HepG2 (cell line): ENCODE data around the gene UTRN. TPM values are rescaled to one million over a fixed set of nuclear protein-coding genes. Genes with fewer than 3 reads are reported as not detected.

Experiments
- ATAC-seq: fragments of 200-7000 bp; cut with Tn5 transposase; 3 replicates; pipeline ENCODE4 v1.9.1; 2020; ENCODE audit warnings: mild to moderate bottlenecking, moderate library complexity
- BruUV-seq: library from RNA; stranded (reverse); fragments of 400-500 nt; replicated peaks from 2 replicates; lab custom pipeline; 2021; lab: Mats Ljungman, UMichigan
- CTCF ChIA-PET: fragments of 300-600 bp; formaldehyde crosslinking; extraction: SDS; loops from one replicate; lab custom pipeline; 2021; ENCODE audit warnings: low total read pairs, inconsistent platforms, low intra/inter-chr PET ratio; lab: Yijun Ruan, JAX
- POLR2A ChIA-PET: fragments of 350-600 bp; sonication (Branson Sonifier 250); formaldehyde crosslinking; loops from one replicate; lab custom pipeline; 2020; ENCODE audit warnings: antibody characterized with exemption, inconsistent platforms; lab: Yijun Ruan, JAX
- DNase-seq: peaks from one replicate; pipeline ENCODE4 v3.0.0-alpha.2; 2015; ENCODE audit warnings: low spot score
- FAIRE-seq: peaks from 3 replicates; lab custom pipeline; 2011; peaks lifted over from hg19 to GRCh38; lab: Jason Lieb, UNC
- H2AFZ ChIP-seq: one replicate; pipeline ENCODE4 v1.6.1; 2011; ENCODE audit warnings: low read length, inconsistent platforms
- H3K27ac ChIP-seq: fragments of 300-600 bp; 3 replicates; pipeline ENCODE4 v1.8.0; 2011; ENCODE audit warnings: mixed run types, mild to moderate bottlenecking, mixed read lengths, low read length, inconsistent platforms; ENCODE audit not compliant: insufficient read depth; ENCODE audit errors: extremely low read length
- H3K27me3 ChIP-seq, 2 experiments: fragments of 200-600 bp in 1 of 2; 2 replicates in 1 of 2; 3 replicates in 1 of 2; pipeline versions ENCODE4 v1.6.0 to v1.8.0; 2011; ENCODE audit warnings: low read length in 2 of 2, mild to moderate bottlenecking in 2 of 2, moderate library complexity in 2 of 2, inconsistent platforms in 1 of 2; ENCODE audit not compliant: insufficient read depth in 2 of 2, control insufficient read depth in 1 of 2
- H3K36me3 ChIP-seq, 2 experiments: fragments of 200-600 bp in 1 of 2; replicated peaks in 1 of 2; 2 replicates in 1 of 2; 3 replicates in 1 of 2; pipeline versions ENCODE4 v1.5.1 to v1.8.0; 2011; ENCODE audit warnings: low read length in 2 of 2, inconsistent platforms in 1 of 2; ENCODE audit not compliant: insufficient read depth in 2 of 2, control insufficient read depth in 1 of 2
- H3K4me1 ChIP-seq: 2 replicates; pipeline ENCODE4 v1.5.1; 2012; ENCODE audit warnings: low read length, inconsistent platforms; ENCODE audit not compliant: insufficient read depth
- H3K4me2 ChIP-seq: 2 replicates; pipeline ENCODE4 v1.6.0; 2011; ENCODE audit warnings: low read depth, low read length, inconsistent platforms
- H3K4me3 ChIP-seq, 3 experiments: fragments of 200-600 bp in 1 of 3; sonication (generic), shearing (Covaris generic) in 1 of 3; replicated peaks in 1 of 3; 2 replicates each; pipeline ENCODE4 v1.5.1; 2011 to 2016; ENCODE audit warnings: low read length in 3 of 3, inconsistent platforms in 2 of 3, low read depth in 2 of 3, mild to moderate bottlenecking in 2 of 3, control low read depth in 1 of 3, mixed read lengths in 1 of 3; ENCODE audit not compliant: insufficient read depth in 1 of 3
- H3K79me2 ChIP-seq: one replicate; pipeline ENCODE4 v1.6.1; 2011; ENCODE audit warnings: low read length, inconsistent platforms; ENCODE audit not compliant: insufficient read depth
- H3K9ac ChIP-seq: 2 replicates; pipeline ENCODE4 v1.6.0; 2011; ENCODE audit warnings: mild to moderate bottlenecking, low read depth, low read length, inconsistent platforms; ENCODE audit not compliant: insufficient read depth
- H3K9me3 ChIP-seq: 2 replicates; pipeline ENCODE4 v1.5.1; 2012; ENCODE audit warnings: mild to moderate bottlenecking, low read length
- H4K20me1 ChIP-seq: 2 replicates; pipeline ENCODE4 v1.6.0; 2011; ENCODE audit warnings: inconsistent platforms, mild to moderate bottlenecking, low read length, moderate library complexity; ENCODE audit not compliant: insufficient read depth
- ATRX ChIP-seq: sonication (generic); formaldehyde crosslinking; IDR thresholded peaks from 2 replicates; pipeline ENCODE4 v1.4.0; 2020; ENCODE audit warnings: missing genetic modification reagents, borderline replicate concordance
- MAZ ChIP-seq, 2 experiments: sonication (generic) in 1 of 2; formaldehyde crosslinking in 1 of 2; IDR thresholded peaks; 2 replicates each; pipeline versions ENCODE4 v1.5.0 to v1.6.1; 2012 to 2020; ENCODE audit warnings: low read depth in 2 of 2, mild to moderate bottlenecking in 2 of 2, borderline replicate concordance in 1 of 2, improper control_type of control experiment in 1 of 2, low read length in 1 of 2, missing genetic modification reagents in 1 of 2, moderate library complexity in 1 of 2
- ZFP41 ChIP-seq: sonication (generic); formaldehyde crosslinking; IDR thresholded peaks from 2 replicates; pipeline ENCODE4 v1.4.0; 2020; ENCODE audit warnings: mild to moderate bottlenecking, missing genetic modification reagents, borderline replicate concordance
- WGBS: methylation state at CpG from one replicate; pipeline ENCODE4 v1.1.6; 2017; ENCODE audit warnings: low lambda C conversion rate; 5-methylcytosine and 5-hydroxymethylcytosine counted together
- in situ Hi-C: cut with HindIII; loops from 2 replicates; pipeline ENCODE4 v1.10.0; 2017; ENCODE audit warnings: low pct_unique_long_range_greater_than_20kb; ENCODE audit not compliant: extremely low pct_ligation_motif_present
- intact Hi-C: fragments of 100-400 bp; cut with micrococcal nuclease; formaldehyde crosslinking; loops from one replicate; pipeline ENCODE4 v1.10.0; 2022; ENCODE audit not compliant: unreplicated experiment
- polyA plus RNA-seq, 8 experiments: library from polyadenylated mRNA; depleted of rRNA in 3 of 8; stranded (reverse) in 7 of 8; unstranded in 1 of 8; fragments of >200 nt; fragmentation: Illumina TruSeq in 4 of 8; extraction: Trizol in 4 of 8; gene quantifications; 2 replicates each; pipeline versions ENCODE4 v1.2.1 to v1.2.3, GENCODE V29; 2011 to 2016; ENCODE audit warnings: low read depth in 4 of 8, missing spikeins in 1 of 8, mixed read lengths in 1 of 8; ENCODE audit not compliant: insufficient read depth in 1 of 8
- total RNA-seq, 5 experiments: library from RNA; depleted of rRNA; stranded (reverse); fragments of >200 nt; fragmentation: Illumina TruSeq; extraction: Trizol; gene quantifications; 2 replicates each; pipeline ENCODE4 v1.2.3, GENCODE V29; 2016; ENCODE audit warnings: low read depth in 1 of 5
- TF ChIP-seq, protein P1 (sequence below): sonication (generic); formaldehyde crosslinking; IDR thresholded peaks from 2 replicates; pipeline ENCODE4 v1.4.0; 2020; ENCODE audit warnings: missing genetic modification reagents
- TF ChIP-seq, protein P2 (sequence below): sonication (generic); formaldehyde crosslinking; IDR thresholded peaks from 2 replicates; pipeline ENCODE4 v1.4.0; 2020; ENCODE audit warnings: mild to moderate bottlenecking, missing genetic modification reagents
- TF ChIP-seq, protein P3 (sequence below): IDR thresholded peaks from 2 replicates; pipeline ENCODE4 v1.6.1; 2016
- TF ChIP-seq, protein P4 (sequence below): sonication (generic); formaldehyde crosslinking; IDR thresholded peaks from 2 replicates; pipeline ENCODE4 v1.4.0; 2020; ENCODE audit warnings: missing genetic modification reagents, mild to moderate bottlenecking, borderline replicate concordance
- TF ChIP-seq, protein P5 (sequence below): sonication (generic); formaldehyde crosslinking; IDR thresholded peaks from 2 replicates; pipeline ENCODE4 v1.4.0; 2020; ENCODE audit warnings: mild to moderate bottlenecking, missing genetic modification reagents, borderline replicate concordance

Gene UTRN
- total and polyA plus RNA-seq, 2 of the 13 experiments (the other 11 are each of a cell fraction or from before 2014, with no cell fraction given), result 102 to 116 TPM

DNA sequence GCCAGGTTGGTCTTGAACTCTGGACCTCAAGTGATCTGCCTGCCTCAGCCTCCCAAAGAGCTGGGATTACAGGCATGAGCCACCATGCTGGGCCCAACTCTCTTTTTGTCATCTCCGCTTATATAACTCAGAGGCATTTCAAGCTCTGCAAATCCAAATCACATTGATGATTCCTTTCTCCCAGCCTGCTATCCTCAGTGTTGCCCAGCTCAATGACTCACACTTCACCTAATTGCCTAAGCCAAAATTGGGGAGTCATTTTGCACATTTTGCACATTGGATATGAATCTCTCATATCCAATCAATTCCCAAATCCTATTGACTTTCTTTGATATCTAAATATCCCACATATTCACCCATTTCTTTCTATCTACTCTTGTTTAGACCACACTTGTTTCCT is 3.9 kb downstream of the UTRN start:
- H3K9me3 ChIP-seq, result no peaks in the 10 kb centered on the region
- no peak overlapping the region for H3K27ac ChIP-seq
- peaks cover 62% of the 10 kb centered on the region for H3K4me1 ChIP-seq
- no TSS peak for BruUV-seq
- DNase-seq, result no peak
- 100% methylated on average over 1 of the region's 1 CpG for WGBS
- H4K20me1 ChIP-seq, result peaks cover 26% of the 10 kb centered on the region
- no peak overlapping the region for H2AFZ ChIP-seq
- in situ Hi-C loops, result loop anchor here (5.0 kb wide), 1 partner anchor 72 kb away; no protein-coding TSS in a partner anchor
- POLR2A ChIA-PET, result no interaction called here
- CTCF ChIA-PET, result no interaction called here
- H3K4me3 ChIP-seq, result no peak overlapping the region
- H3K27me3 ChIP-seq, result peaks cover 0 to 3% of the 10 kb centered on the region in 2 experiments; a peak in 1 of 5 replicates
- peaks cover 95% of the 10 kb centered on the region for H3K79me2 ChIP-seq
- FAIRE-seq, result no peak
- no peak overlapping the region for H3K9ac ChIP-seq
- intact Hi-C loops, result loop anchor here (5.0 kb wide), 2 partner anchors 33 to 148 kb away; no protein-coding TSS in a partner anchor
- no peak overlapping the region; the same call in 1 of the 2 replicates for H3K4me2 ChIP-seq
- H3K36me3 ChIP-seq, result peaks cover 7 to 42% of the 10 kb centered on the region in 2 experiments; a peak in 4 of 5 replicates
- no peak for ATAC-seq
- TF ChIP-seq, protein P1, sequence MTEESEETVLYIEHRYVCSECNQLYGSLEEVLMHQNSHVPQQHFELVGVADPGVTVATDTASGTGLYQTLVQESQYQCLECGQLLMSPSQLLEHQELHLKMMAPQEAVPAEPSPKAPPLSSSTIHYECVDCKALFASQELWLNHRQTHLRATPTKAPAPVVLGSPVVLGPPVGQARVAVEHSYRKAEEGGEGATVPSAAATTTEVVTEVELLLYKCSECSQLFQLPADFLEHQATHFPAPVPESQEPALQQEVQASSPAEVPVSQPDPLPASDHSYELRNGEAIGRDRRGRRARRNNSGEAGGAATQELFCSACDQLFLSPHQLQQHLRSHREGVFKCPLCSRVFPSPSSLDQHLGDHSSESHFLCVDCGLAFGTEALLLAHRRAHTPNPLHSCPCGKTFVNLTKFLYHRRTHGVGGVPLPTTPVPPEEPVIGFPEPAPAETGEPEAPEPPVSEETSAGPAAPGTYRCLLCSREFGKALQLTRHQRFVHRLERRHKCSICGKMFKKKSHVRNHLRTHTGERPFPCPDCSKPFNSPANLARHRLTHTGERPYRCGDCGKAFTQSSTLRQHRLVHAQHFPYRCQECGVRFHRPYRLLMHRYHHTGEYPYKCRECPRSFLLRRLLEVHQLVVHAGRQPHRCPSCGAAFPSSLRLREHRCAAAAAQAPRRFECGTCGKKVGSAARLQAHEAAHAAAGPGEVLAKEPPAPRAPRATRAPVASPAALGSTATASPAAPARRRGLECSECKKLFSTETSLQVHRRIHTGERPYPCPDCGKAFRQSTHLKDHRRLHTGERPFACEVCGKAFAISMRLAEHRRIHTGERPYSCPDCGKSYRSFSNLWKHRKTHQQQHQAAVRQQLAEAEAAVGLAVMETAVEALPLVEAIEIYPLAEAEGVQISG (CRISPR knock-in tag), result no peak
- TF ChIP-seq MAZ (IDR thresholded peaks at IDR 0.05; ENCODE audit: borderline replicate concordance, low read depth, low read length), result no peak
- no peak for TF ChIP-seq MAZ (CRISPR knock-in tag; IDR thresholded peaks at IDR 0.05; ENCODE audit: low read depth)
- TF ChIP-seq, protein P2, sequence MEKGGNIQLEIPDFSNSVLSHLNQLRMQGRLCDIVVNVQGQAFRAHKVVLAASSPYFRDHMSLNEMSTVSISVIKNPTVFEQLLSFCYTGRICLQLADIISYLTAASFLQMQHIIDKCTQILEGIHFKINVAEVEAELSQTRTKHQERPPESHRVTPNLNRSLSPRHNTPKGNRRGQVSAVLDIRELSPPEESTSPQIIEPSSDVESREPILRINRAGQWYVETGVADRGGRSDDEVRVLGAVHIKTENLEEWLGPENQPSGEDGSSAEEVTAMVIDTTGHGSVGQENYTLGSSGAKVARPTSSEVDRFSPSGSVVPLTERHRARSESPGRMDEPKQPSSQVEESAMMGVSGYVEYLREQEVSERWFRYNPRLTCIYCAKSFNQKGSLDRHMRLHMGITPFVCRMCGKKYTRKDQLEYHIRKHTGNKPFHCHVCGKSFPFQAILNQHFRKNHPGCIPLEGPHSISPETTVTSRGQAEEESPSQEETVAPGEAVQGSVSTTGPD (CRISPR knock-in tag), result no peak
- TF ChIP-seq, protein P3, sequence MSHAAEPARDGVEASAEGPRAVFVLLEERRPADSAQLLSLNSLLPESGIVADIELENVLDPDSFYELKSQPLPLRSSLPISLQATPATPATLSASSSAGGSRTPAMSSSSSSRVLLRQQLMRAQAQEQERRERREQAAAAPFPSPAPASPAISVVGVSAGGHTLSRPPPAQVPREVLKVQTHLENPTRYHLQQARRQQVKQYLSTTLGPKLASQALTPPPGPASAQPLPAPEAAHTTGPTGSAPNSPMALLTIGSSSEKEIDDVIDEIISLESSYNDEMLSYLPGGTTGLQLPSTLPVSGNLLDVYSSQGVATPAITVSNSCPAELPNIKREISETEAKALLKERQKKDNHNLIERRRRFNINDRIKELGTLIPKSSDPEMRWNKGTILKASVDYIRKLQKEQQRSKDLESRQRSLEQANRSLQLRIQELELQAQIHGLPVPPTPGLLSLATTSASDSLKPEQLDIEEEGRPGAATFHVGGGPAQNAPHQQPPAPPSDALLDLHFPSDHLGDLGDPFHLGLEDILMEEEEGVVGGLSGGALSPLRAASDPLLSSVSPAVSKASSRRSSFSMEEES (CRISPR knock-in tag), result no peak
- TF ChIP-seq, protein P4, sequence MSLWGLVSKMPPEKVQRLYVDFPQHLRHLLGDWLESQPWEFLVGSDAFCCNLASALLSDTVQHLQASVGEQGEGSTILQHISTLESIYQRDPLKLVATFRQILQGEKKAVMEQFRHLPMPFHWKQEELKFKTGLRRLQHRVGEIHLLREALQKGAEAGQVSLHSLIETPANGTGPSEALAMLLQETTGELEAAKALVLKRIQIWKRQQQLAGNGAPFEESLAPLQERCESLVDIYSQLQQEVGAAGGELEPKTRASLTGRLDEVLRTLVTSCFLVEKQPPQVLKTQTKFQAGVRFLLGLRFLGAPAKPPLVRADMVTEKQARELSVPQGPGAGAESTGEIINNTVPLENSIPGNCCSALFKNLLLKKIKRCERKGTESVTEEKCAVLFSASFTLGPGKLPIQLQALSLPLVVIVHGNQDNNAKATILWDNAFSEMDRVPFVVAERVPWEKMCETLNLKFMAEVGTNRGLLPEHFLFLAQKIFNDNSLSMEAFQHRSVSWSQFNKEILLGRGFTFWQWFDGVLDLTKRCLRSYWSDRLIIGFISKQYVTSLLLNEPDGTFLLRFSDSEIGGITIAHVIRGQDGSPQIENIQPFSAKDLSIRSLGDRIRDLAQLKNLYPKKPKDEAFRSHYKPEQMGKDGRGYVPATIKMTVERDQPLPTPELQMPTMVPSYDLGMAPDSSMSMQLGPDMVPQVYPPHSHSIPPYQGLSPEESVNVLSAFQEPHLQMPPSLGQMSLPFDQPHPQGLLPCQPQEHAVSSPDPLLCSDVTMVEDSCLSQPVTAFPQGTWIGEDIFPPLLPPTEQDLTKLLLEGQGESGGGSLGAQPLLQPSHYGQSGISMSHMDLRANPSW, result no peak
- TF ChIP-seq ATRX (CRISPR knock-in tag), result no peak
- TF ChIP-seq, protein P5, sequence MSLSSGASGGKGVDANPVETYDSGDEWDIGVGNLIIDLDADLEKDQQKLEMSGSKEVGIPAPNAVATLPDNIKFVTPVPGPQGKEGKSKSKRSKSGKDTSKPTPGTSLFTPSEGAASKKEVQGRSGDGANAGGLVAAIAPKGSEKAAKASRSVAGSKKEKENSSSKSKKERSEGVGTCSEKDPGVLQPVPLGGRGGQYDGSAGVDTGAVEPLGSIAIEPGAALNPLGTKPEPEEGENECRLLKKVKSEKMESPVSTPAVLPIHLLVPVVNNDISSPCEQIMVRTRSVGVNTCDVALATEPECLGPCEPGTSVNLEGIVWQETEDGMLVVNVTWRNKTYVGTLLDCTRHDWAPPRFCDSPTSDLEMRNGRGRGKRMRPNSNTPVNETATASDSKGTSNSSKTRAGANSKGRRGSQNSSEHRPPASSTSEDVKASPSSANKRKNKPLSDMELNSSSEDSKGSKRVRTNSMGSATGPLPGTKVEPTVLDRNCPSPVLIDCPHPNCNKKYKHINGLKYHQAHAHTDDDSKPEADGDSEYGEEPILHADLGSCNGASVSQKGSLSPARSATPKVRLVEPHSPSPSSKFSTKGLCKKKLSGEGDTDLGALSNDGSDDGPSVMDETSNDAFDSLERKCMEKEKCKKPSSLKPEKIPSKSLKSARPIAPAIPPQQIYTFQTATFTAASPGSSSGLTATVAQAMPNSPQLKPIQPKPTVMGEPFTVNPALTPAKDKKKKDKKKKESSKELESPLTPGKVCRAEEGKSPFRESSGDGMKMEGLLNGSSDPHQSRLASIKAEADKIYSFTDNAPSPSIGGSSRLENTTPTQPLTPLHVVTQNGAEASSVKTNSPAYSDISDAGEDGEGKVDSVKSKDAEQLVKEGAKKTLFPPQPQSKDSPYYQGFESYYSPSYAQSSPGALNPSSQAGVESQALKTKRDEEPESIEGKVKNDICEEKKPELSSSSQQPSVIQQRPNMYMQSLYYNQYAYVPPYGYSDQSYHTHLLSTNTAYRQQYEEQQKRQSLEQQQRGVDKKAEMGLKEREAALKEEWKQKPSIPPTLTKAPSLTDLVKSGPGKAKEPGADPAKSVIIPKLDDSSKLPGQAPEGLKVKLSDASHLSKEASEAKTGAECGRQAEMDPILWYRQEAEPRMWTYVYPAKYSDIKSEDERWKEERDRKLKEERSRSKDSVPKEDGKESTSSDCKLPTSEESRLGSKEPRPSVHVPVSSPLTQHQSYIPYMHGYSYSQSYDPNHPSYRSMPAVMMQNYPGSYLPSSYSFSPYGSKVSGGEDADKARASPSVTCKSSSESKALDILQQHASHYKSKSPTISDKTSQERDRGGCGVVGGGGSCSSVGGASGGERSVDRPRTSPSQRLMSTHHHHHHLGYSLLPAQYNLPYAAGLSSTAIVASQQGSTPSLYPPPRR (CRISPR knock-in tag), result no peak
- TF ChIP-seq ZFP41, result no peak
